Stimulated activated CD8-positive, alpha-beta memory T cell treated with anti-CD3 and anti-CD28 coated beads, Interleukin-4, amount 100 ng/mL, for 48 hours (primary cell): ENCODE results near the gene CLDN18.

Source experiments
- DNase-seq: peaks from one replicate; pipeline ENCODE4 v3.0.0-alpha.2; 2020

CLDN18 gene

GRCh38 chr3:138027821-138028220 lies 17.9 kb downstream of the CLDN18 start:
- DNase-seq, result no peak

- no peak for DNase-seq
Measured at GRCh38 chr3:138030734-138031280, 20.8 kb downstream of the CLDN18 start.

- no peak for DNase-seq
Measured at GRCh38 chr3:138031536-138031935, 21.6 kb downstream of the CLDN18 start.

- DNase-seq, result no peak
Measured at GRCh38 chr3:138032567-138032966, 22.6 kb downstream of the CLDN18 start.

GRCh38 chr3:138033202-138033691 lies 23.3 kb downstream of the CLDN18 start:
- DNase-seq, result no peak

- no peak for DNase-seq
Measured at GRCh38 chr3:138034918-138035317, 25.0 kb downstream of the CLDN18 start.

- no peak for DNase-seq
Measured at GRCh38 chr3:138036572-138036971, 26.6 kb downstream of the CLDN18 start.

GRCh38 chr3:138038725-138039462 lies 28.9 kb downstream of the CLDN18 start:
- DNase-seq, result no peak

GRCh38 chr3:138042043-138042442 lies 32.1 kb downstream of the CLDN18 start:
- no peak for DNase-seq

- DNase-seq, result no peak
Measured at GRCh38 chr3:138043266-138044029, 33.5 kb downstream of the CLDN18 start.

GRCh38 chr3:138046085-138046484 lies 36.1 kb downstream of the CLDN18 start:
- no peak for DNase-seq

GRCh38 chr3:138046955-138047354 lies 37.0 kb downstream of the CLDN18 start:
- DNase-seq, result no peak

GRCh38 chr3:138047596-138048158 lies 37.7 kb downstream of the CLDN18 start:
- no peak for DNase-seq

GRCh38 chr3:138049157-138049919 lies 39.4 kb downstream of the CLDN18 start:
- DNase-seq, result no peak

GRCh38 chr3:138051947-138052802 lies 42.2 kb downstream of the CLDN18 start:
- peak; percentile 42 for DNase-seq

- DNase-seq, result no peak
Measured at GRCh38 chr3:138054057-138054456, 44.1 kb downstream of the CLDN18 start.

- no peak for DNase-seq
Measured at GRCh38 chr3:138057384-138057783, 47.4 kb downstream of the CLDN18 start.

GRCh38 chr3:138059261-138059660 lies 49.3 kb downstream of the CLDN18 start:
- DNase-seq, result no peak

- no peak for DNase-seq
Measured at GRCh38 chr3:138060792-138061191, 50.8 kb downstream of the CLDN18 start.

- no peak for DNase-seq
Measured at GRCh38 chr3:138062037-138062436, 52.1 kb downstream of the CLDN18 start.

- no peak for DNase-seq
Measured at GRCh38 chr3:138062626-138063025, 52.7 kb downstream of the CLDN18 start.

- DNase-seq, result no peak
Measured at GRCh38 chr3:138063416-138063815, 53.5 kb downstream of the CLDN18 start.
